ENCODE data around the gene ZNF804A. TPM values are rescaled to one million over a fixed set of nuclear protein-coding genes. Genes with fewer than 3 reads are reported as not detected.
A peak's percentile ranks its signal among the peaks of the same experiment; 100 is the strongest.

The ZNF804A gene
- total and polyA plus RNA-seq, 2 of the 4 experiments (the other 2 are of a cell fraction): 2.2 to 2.7 TPM

DNA sequence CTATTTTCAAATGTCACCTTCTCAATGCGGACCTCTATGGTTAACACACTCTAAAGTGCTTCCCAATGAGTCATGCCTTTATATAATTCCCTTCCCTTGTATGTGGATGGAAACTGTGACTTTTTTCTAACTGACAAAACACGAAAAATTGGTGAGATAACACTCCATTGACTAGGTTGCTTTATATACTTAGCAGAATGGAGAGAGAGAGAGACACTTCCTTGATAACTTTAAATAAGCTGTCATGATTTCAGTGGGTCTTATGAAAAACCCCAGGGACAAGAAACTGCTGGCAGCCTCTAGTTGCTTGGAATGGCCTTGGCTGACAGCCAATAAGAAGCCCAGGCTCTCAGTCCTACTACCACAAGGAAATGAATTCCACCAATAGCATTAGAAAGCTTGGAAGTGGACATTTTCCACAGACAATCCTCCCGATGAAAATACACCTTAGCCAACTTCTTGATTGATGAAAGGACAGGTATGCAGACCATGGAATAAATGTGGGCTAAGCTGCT is 322.2 kb downstream of the ZNF804A start:
- intact Hi-C loops (cut with micrococcal nuclease): no loop called here
- no peak overlapping the region for H2BK15ac ChIP-seq (ENCODE audit: low read depth, low read length)
- CTCF ChIA-PET: interaction anchor here (0.6 kb wide), 1 partner anchor 78 kb away, joined by 7 read pairs; no protein-coding TSS in a partner anchor
- ATAC-seq (ENCODE audit: low read depth): no peak
- no peak overlapping the region for H2AFZ ChIP-seq (replicated peaks; ENCODE audit: low read length, poor library complexity)
- dilution Hi-C loops (cut with HindIII; ENCODE audit: low sequenced_read_pairs, unreplicated experiment): no loop called here
- no peak overlapping the region for H2AK5ac ChIP-seq (ENCODE audit: low read depth, low read length)
- H2AK9ac ChIP-seq (replicated peaks; ENCODE audit: low read depth, low read length, poor library complexity): no peak overlapping the region
- H3K79me1 ChIP-seq (ENCODE audit: low read depth in 1 of 2, low read length in 2 of 2): no peaks in the 10 kb centered on the region
- POLR2A ChIA-PET (ENCODE audit: unreplicated experiment): no interaction called here
- H3K4me2 ChIP-seq (ENCODE audit: low read depth, low read length): no peak overlapping the region
- no peak overlapping the region for H3K4me3 ChIP-seq (ENCODE audit: insufficient read depth, low read depth, low read length)
- no peak overlapping the region for H4K91ac ChIP-seq (ENCODE audit: insufficient read depth, low read depth, low read length)
- no peak overlapping the region for H4K8ac ChIP-seq (ENCODE audit: low read depth in 2 of 2, low read length in 2 of 2)
- no peaks in the 10 kb centered on the region for H3K9me1 ChIP-seq (ENCODE audit: insufficient read depth, low read length)
- DNase-seq: peak; percentile 9
- no TSS peak for BruUV-seq (replicated peaks)
- no peak overlapping the region for H2BK5ac ChIP-seq (ENCODE audit: low read depth, low read length, poor library complexity, severe bottlenecking)
- no peak overlapping the region for H3K4ac ChIP-seq (ENCODE audit: low read depth, low read length)
- no peaks in the 10 kb centered on the region for H3K27me3 ChIP-seq (ENCODE audit: control insufficient read depth, insufficient read depth, low read length)
- H3K18ac ChIP-seq (ENCODE audit: low read depth, low read length): no peak overlapping the region
- no peak overlapping the region for H3K9ac ChIP-seq (ENCODE audit: low read depth, low read length)
- WGBS, 2 experiments (ENCODE audit: extremely low coverage in 2 of 2, insufficient read length in 1 of 2): no CpG with 5 or more reads among the region's 3 CpGs
- no peak overlapping the region for H2BK120ac ChIP-seq (ENCODE audit: low read depth, low read length)
- no peaks in the 10 kb centered on the region for H4K20me1 ChIP-seq (ENCODE audit: insufficient read depth, low read length)
- no peak overlapping the region for H3K27ac ChIP-seq (ENCODE audit: insufficient read depth, low read length)
- TF ChIP-seq, protein P1, sequence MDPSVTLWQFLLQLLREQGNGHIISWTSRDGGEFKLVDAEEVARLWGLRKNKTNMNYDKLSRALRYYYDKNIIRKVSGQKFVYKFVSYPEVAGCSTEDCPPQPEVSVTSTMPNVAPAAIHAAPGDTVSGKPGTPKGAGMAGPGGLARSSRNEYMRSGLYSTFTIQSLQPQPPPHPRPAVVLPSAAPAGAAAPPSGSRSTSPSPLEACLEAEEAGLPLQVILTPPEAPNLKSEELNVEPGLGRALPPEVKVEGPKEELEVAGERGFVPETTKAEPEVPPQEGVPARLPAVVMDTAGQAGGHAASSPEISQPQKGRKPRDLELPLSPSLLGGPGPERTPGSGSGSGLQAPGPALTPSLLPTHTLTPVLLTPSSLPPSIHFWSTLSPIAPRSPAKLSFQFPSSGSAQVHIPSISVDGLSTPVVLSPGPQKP (IDR thresholded peaks at IDR 0.05; ENCODE audit: borderline replicate concordance, low read depth, low read length): no peak
- TF ChIP-seq RAD21 (IDR thresholded peaks at IDR 0.05; ENCODE audit: low read length) (no peak), BHLHE40 (IDR thresholded peaks at IDR 0.05; ENCODE audit: low read depth, low read length) (no peak)
- no peak overlapping the region for H4K5ac ChIP-seq (ENCODE audit: low read depth, low read length)
- no peak overlapping the region for H2BK20ac ChIP-seq (ENCODE audit: low read depth, low read length)
- in situ Hi-C loops (cut with MboI; ENCODE audit: low sequenced_read_pairs): no loop called here
- H3K4me1 ChIP-seq (ENCODE audit: control insufficient read depth, insufficient read depth, low read length): no peaks in the 10 kb centered on the region
- no peak overlapping the region for H3K23ac ChIP-seq (ENCODE audit: low read depth, low read length)
- no peaks in the 10 kb centered on the region for H3K9me3 ChIP-seq (ENCODE audit: control insufficient read depth, insufficient read depth, low read length)
- H3K56ac ChIP-seq (ENCODE audit: extremely low read depth, insufficient read depth, low read length): no peak overlapping the region
- H3K14ac ChIP-seq (replicated peaks; ENCODE audit: low read depth, low read length): no peak overlapping the region
- H3K36me3 ChIP-seq (ENCODE audit: control insufficient read depth, insufficient read depth, low read length): no peaks in the 10 kb centered on the region
